NCI-H2107 (cell line): ENCODE data around the gene SOX13.
A peak's percentile ranks its signal among the peaks of the same experiment; 100 is the strongest.

Experiments
- DNase-seq: peaks from one replicate; lab custom pipeline; 2025; lab: John Stamatoyannopoulos, UW

SOX13 gene

GRCh38 chr1:204108312-204109141, 35.6 kb downstream of the SOX13 start:
- DNase-seq: peak; percentile 55

- DNase-seq: no peak
Measured at GRCh38 chr1:204110894-204111633, 38.1 kb downstream of the SOX13 start.

- DNase-seq: no peak
Measured at GRCh38 chr1:204112876-204113730, 40.2 kb downstream of the SOX13 start.

DNA sequence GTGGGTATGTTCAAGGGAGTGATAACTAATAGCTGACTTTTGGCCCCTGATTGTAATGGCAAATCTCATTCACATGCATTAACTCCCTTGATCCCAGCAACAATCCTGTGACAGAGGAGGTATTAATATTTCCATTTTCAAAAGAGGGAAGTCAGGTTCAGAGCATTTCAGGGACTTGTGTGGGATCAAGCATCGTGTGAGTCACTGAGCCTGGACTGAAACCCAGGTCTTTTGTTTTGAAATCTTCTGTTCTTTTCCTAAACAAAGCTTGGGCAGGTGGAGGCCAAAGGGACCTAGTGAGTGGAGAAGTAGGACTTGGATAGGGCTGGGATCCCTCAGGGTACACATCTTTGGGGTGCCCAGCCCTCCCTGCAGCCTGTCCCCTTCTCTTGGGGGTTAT, 41.0 kb downstream of the SOX13 start:
- DNase-seq: no peak

GRCh38 chr1:204114606-204115005, 41.7 kb downstream of the SOX13 start:
- DNase-seq: no peak

DNA sequence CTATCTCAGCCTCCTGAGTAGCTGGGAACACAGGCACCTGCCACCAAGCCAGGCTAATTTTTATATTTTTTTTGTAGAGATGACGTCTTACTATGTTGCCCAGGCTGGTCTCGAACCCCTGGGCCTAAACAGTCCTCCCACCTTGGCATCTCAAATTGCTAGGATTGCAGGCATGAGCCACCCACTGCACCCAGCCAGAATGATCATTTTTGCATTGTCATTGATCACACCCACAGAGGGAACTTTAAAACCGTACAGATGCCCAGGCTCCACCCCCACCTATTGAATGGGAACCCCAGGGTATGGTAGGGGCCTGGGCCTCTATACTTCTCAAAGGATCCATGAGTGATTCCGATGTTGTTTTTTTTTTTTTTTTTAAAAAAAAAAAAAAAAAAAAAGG, 42.2 kb downstream of the SOX13 start:
- no peak for DNase-seq

DNA sequence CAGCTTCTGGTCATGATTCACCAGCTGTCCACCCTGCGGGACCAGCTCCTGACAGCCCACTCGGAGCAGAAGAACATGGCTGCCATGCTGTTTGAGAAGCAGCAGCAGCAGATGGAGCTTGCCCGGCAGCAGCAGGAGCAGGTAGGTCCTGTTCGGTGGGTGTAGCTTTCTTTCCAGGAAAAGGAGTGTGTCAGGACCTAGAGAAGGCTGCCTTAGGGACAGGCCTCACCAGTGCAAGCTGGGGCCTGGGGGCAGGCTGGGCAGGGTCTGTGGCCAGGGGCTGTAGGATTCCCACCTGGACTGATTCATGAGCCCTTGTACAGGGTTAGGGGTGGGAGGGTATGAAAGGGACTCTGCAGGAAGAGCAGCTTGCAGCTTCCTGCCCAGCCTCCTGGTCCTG, 43.6 kb downstream of the SOX13 start:
- DNase-seq: no peak

DNA sequence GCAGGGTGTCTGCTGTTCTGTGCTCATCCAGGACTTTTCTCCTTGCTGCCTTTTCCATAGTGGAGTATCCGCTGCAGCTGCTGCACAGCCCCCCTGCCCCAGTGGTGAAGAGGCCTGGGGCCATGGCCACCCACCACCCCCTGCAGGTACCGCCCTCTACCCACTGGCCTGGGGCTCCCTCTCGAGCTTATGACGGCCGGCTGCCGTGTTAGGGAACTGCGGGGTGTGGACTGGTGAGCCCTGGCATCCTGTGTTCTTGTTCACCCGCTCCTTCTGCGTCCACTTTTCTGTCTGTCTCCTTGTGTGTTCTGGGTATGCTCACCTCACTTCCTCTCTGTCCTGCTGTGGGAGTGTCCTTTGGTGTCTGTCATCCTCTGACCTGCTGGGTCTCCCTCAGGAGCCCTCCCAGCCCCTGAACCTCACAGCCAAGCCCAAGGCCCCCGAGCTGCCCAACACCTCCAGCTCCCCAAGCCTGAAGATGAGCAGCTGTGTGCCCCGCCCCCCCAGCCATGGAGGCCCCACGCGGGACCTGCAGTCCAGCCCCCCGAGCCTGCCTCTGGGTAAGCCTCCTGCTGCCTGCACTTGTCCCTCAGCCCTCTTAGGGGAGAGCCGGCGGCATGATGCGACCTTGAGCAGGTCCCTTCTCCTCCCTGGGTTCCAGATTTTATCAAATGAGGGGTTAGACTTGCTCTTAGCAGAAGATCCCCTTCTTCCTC, 49.1 kb downstream of the SOX13 start:
- DNase-seq: no peak

DNA sequence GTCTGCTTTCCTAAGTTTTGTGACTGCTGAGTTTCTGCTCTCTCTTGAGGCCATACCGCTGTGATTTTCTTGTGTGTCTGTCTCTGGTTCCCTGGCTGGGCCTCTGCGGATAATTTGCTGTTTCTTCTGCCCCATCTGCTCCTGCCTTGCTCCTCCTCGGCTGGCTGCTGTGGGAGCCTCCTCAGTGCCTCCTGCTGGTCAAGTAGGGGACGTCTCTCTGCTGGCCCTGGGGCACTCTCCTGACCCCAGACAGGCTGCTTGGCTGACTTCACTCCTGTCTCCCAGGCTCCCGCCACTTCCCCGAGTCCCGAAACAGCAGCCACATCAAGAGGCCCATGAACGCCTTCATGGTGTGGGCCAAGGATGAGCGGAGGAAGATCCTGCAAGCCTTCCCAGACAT, 50.5 kb downstream of the SOX13 start:
- DNase-seq: no peak

- no peak for DNase-seq
Measured at GRCh38 chr1:204124639-204125038, 51.7 kb downstream of the SOX13 start.

DNA sequence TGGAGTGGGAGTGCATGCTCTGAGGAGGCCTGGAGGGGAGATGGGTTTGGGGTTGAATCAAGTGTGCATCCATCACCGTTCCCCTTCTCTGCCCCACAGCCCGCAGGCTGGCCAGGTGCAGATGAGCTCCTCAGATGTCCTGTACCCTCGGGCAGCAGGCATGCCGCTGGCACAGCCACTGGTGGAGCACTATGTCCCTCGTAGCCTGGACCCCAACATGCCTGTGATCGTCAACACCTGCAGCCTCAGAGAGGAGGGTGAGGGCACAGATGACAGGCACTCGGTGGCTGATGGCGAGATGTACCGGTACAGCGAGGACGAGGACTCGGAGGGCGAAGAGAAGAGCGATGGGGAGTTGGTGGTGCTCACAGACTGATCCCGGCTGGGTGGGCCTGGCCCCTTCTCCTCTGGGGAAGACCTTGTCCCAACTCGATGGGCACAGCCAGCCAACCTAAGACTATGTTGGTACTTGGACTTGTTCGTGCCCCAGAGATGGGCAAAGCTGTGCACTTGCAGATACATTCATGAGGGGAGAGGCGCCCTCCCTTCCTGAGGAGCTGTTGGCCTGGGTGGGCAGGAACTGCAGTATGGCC, 52.9 kb downstream of the SOX13 start:
- no peak for DNase-seq

DNA sequence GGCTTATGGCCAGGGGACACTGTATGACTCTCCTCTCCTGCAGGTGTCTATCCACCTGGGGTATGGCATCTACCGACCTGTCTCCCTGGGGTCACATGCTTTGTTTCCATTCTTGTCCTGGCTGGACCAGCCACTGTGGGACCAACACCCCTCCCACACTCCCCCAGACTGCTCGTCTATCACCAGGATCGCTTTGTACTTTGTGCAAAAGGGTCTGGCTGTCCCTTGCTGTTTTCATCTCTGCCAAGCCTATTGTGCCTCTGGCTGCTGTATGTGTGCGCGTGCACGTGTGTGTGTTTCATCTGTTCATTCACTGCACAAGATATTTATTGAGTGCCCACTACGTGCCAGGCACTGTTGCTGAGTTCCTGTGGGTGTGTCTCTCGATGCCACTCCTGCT, 53.5 kb downstream of the SOX13 start:
- DNase-seq: no peak

DNA sequence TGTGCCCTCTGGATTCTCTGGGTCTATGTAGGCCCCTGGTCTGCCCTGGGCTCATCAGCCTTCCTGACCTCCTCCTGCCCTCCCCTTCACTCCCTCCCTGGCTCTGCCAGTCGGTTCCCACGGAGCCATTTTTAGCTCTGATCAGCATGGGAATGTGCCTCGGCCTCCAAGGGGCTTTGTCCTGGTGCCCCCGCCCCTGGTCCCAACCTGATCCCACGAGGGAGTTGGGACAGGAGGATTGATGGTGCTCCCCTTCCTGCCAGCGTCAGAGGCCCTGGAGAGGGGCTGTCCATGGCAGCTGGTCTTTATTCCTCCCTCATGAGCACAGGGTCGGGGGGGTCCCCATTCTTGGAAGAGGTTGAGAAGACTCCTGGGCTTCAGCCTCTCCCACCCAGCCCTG, 54.0 kb downstream of the SOX13 start:
- DNase-seq: no peak

DNA sequence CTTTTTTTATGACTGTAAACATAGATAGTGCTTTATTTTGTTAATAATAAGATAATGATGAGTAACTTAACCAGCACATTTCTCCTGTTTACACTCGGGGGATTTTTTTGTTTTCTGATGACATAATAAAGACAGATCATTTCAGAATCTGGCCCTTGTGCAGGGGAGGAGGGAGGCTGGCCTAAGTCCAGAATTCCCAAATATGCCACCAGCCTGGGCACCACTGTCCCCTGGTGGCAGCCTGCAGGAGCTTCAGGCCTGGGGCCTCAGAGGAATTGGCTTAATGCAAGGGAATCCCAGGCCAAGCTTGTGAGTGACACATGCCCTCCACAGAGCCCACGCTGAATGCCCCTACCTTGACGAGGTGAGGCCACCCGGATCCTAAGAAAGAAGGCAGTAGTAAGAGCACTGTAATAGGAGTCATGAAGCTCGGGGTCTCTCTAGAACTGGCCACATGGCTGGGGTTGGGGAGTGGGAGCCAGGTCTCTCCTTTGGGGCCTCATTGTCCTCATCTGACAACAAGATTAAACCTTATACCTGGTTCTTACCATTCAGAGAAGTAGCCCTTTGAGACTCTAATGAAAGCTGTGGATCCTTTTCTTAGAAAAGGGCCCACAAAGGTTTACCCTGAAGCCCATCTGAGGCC, 54.8 kb downstream of the SOX13 start:
- DNase-seq: peak; percentile 74

DNA sequence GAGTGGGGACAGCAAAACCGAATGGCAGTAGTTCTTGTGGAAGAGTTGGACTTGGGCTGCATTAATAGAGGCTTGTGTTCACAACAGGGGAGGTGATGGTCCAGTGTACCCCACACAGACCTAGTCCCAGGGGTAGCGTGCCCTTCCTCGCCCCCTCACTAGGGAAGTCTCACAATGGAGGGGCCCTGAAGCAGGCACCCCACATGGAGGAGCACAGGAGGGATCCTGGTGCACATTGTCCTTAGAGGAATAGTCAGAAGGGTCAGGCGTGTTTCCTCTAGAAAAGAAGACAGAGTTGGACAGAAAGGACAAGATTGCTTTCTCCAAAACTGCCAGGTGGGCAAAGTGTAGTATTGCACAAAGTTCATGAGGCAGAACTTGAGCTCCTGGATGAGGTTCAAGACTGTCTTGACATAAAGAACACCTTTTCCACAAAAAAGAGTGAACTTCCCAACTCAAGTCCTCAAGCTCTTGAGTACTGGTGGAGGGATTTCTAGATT, 55.6 kb downstream of the SOX13 start:
- DNase-seq: no peak

DNA sequence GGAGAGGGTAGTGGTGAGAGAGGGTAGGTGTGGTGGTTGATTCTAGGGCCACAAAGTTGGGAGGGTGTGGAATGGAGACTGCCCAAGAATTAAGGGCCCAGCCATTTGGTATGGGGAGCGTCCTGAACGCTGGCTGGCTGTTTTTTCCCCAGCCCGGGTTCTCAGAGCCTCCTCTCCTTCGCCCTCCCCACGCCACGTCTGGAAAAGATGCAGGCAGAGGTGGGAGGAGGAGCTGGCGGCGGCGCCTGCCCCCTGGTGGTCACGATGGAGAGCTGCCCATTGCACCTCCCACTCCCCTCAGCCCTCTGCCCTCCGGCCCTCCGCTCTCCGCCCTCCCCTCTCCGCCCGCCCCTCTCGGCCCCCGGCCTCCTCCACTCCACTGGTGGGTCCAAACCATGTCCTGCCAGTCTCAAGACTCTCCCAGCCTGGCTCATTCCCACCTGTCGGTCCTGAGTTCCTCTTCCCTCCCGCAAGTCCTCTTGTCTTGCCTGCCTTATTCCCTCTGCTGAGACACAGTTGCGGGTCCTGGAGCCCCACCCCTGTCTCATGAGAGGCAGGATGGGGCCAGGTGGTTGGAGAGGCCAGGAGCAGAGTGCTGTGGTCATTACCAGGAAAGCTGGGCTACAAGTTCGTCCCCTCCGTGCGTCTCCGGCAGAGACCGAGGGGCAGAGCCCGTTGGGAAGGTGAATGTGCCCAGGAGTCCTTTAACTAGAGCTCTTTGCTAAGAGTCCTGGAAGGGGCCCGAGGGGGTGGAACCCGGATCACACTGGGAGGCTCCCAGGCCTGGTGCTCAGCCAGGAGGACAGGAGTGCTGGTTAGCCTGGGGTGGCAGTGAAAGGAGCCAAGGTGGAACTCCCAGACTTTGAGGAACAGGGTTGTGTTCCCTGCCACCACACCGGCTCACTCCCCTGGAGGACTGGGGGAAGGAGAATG, 56.3 kb downstream of the SOX13 start:
- peak; percentile 68 for DNase-seq

- no peak for DNase-seq
Measured at GRCh38 chr1:204130178-204130577, 57.3 kb downstream of the SOX13 start.

DNA sequence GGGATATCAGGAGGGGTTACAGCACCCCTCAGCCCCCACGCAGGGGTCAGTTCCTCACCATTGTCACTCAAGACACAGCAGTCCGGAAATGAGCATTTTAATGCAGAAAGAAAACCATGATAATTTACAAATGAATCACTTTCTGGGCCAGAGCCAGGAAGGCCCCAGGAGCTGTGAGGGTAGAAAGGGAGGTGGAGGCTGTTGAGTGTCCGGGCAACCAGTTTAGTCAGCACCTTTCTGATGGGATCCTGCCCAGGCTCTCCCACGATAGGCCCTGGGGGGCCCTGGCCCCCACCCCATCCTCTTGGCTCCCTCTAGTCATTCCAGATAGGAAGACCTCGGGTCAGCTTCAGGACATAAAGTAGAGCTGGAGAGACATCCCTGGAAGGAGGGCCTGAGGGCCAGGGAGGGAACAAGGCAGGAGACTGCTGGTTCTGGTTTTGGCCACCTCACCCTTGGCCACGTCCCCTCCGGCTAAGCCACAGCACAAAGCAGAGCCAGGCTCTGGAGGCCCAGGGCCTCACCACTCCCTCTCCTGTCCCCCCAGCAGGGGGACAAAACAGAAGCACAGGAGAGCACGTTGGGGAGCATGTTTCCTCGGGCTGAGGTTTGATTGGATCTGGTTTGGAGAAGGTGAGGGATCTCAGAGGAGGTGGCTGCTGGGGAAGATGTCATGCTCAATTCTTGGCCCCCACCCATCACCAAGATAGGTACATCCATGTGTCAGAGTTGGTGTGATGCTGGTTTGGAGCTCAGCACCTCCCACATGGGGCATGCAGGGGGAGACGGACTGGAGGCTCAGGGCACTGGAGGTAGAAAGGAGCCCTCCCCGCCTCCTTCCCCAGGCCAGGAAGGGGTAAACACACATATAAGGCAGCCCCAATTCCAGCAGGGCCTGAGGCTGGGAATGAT, 58.3 kb downstream of the SOX13 start:
- no peak for DNase-seq

- DNase-seq: no peak
Measured at GRCh38 chr1:204131978-204132377, 59.1 kb downstream of the SOX13 start.
